GM12878 (cell line): ENCODE data around the gene KIRREL2. TPM values are rescaled to one million over a fixed set of nuclear protein-coding genes. Genes with fewer than 3 reads are reported as not detected.
A peak's percentile ranks its signal among the peaks of the same experiment; 100 is the strongest.

Experiments
- ATAC-seq: fragments of 200-7000 bp; cut with Tn5 transposase; 3 replicates; pipeline ENCODE4 v1.9.1; 2020; ENCODE audit warnings: mild to moderate bottlenecking, moderate library complexity
- BruUV-seq: library from RNA; stranded (reverse); fragments of 400-500 nt; replicated peaks from 2 replicates; lab custom pipeline; 2021; lab: Mats Ljungman, UMichigan
- CTCF ChIA-PET: fragments of 300-600 bp; sonication (Branson Sonifier 250); formaldehyde crosslinking; extraction: SDS; loops from one replicate; lab custom pipeline; 2021; ENCODE audit warnings: inconsistent platforms; lab: Yijun Ruan, JAX
- POLR2A ChIA-PET: fragments of 350-600 bp; formaldehyde crosslinking; extraction: SDS; loops from one replicate; lab custom pipeline; 2021; ENCODE audit warnings: inconsistent platforms; lab: Charles Lee
- RAD21 ChIA-PET: fragments of 300-600 bp; sonication (Branson Sonifier 250); formaldehyde crosslinking; loops from one replicate; lab custom pipeline; 2023; ENCODE audit warnings: antibody characterized with exemption; ENCODE audit not compliant: unreplicated experiment; lab: Charles Lee
- SMC1A ChIA-PET: fragments of 300-600 bp; sonication (Branson Sonifier 250); formaldehyde crosslinking; loops from one replicate; lab custom pipeline; 2023; ENCODE audit not compliant: unreplicated experiment, uncharacterized antibody; lab: Charles Lee
- DNase-seq: peaks from one replicate; pipeline ENCODE4 v3.0.0-alpha.2; 2011; ENCODE audit warnings: low read depth, low spot score
- FAIRE-seq: peaks from 3 replicates; lab custom pipeline; 2011; peaks lifted over from hg19 to GRCh38; lab: Jason Lieb, UNC
- H2AFZ ChIP-seq: 2 replicates; pipeline ENCODE4 v1.6.0; 2011; ENCODE audit warnings: low read depth, low read length, control low read depth; ENCODE audit not compliant: control insufficient read depth
- H3K27ac ChIP-seq: 2 replicates; pipeline ENCODE4 v1.5.1; 2011; ENCODE audit warnings: control low read depth; ENCODE audit not compliant: control insufficient read depth, insufficient read depth
- H3K27me3 ChIP-seq, 2 experiments: replicated peaks in 1 of 2; 2 replicates each; pipeline versions ENCODE4 v1.6.0 to v1.6.1; 2011; ENCODE audit warnings: low read length in 1 of 2; ENCODE audit not compliant: control insufficient read depth in 2 of 2, insufficient read depth in 2 of 2
- H3K36me3 ChIP-seq, 2 experiments: 2 replicates each; pipeline ENCODE4 v1.5.1; 2011; ENCODE audit warnings: low read length in 1 of 2; ENCODE audit not compliant: control insufficient read depth in 2 of 2, insufficient read depth in 2 of 2
- H3K4me1 ChIP-seq: 2 replicates; pipeline ENCODE4 v1.6.1; 2011; ENCODE audit warnings: mild to moderate bottlenecking, low read length, moderate library complexity, mixed read lengths; ENCODE audit not compliant: control insufficient read depth, insufficient read depth
- H3K4me2 ChIP-seq: 2 replicates; pipeline ENCODE4 v1.6.0; 2011; ENCODE audit warnings: control low read depth; ENCODE audit not compliant: control insufficient read depth, insufficient read depth
- H3K4me3 ChIP-seq: fragments of 200-600 bp; sonication (generic); 2 replicates; pipeline ENCODE4 v1.5.1; 2016
- H3K79me2 ChIP-seq: 2 replicates; pipeline ENCODE4 v1.6.0; 2011; ENCODE audit warnings: low read length; ENCODE audit not compliant: control insufficient read depth, insufficient read depth
- H3K9ac ChIP-seq: 2 replicates; pipeline ENCODE4 v1.8.0; 2011; ENCODE audit warnings: low read length, control low read depth, mixed read lengths; ENCODE audit not compliant: control insufficient read depth, insufficient read depth
- H3K9me3 ChIP-seq: replicated peaks from 3 replicates; pipeline ENCODE4 v1.5.1; 2011; ENCODE audit warnings: mild to moderate bottlenecking, low read length; ENCODE audit not compliant: control insufficient read depth, insufficient read depth
- H4K20me1 ChIP-seq: 2 replicates; pipeline ENCODE4 v1.6.0; 2011; ENCODE audit not compliant: control insufficient read depth, insufficient read depth
- CHD1 ChIP-seq: IDR thresholded peaks from 2 replicates; pipeline ENCODE4 v1.6.1; 2012; ENCODE audit warnings: low read depth, low read length, improper control_type of control experiment
- PAX8 ChIP-seq: fragments of 450-650 bp; IDR thresholded peaks from 2 replicates; pipeline ENCODE4 v1.6.1; 2017; ENCODE audit warnings: mild to moderate bottlenecking, moderate library complexity
- RELA ChIP-seq: fragments of 450-650 bp; IDR thresholded peaks from 2 replicates; pipeline ENCODE4 v1.8.0; 2014; ENCODE audit warnings: borderline replicate concordance; ENCODE audit not compliant: partially characterized antibody
- YBX1 ChIP-seq: fragments of 450-650 bp; IDR thresholded peaks from 2 replicates; pipeline ENCODE4 v1.6.1; 2016; ENCODE audit warnings: antibody characterized with exemption
- WGBS: methylation state at CpG from one replicate; pipeline ENCODE4 v1.1.6; 2016; ENCODE audit warnings: low lambda C conversion rate; ENCODE audit not compliant: insufficient replicate concordance, insufficient coverage; ENCODE audit errors: missing lambda C conversion rate; 5-methylcytosine and 5-hydroxymethylcytosine counted together
- in situ Hi-C: fragments of 300-500 bp; cut with MboI; formaldehyde crosslinking; loops from 9 replicates; pipeline ENCODE4 v1.14.3; 2018; ENCODE audit warnings: mixed read lengths
- intact Hi-C: fragments of 100-400 bp; cut with micrococcal nuclease; formaldehyde crosslinking; loops from one replicate; pipeline ENCODE4 v1.14.2; 2022; ENCODE audit not compliant: unreplicated experiment
- polyA plus RNA-seq, 11 experiments: library from polyadenylated mRNA; depleted of rRNA in 4 of 11; unstranded in 6 of 11; stranded (reverse) in 5 of 11; fragments of >200 nt; fragmentation: Nextera tagmentation in 4 of 11; fragmentation: Illumina TruSeq in 1 of 11; extraction: Ambion mirVana in 4 of 11; extraction: Trizol in 1 of 11; gene quantifications; 1 replicate in 1 of 11; 2 replicates in 10 of 11; pipeline versions ENCODE4 v1.2.1 to v1.2.3, GENCODE V29; 2011 to 2016; ENCODE audit warnings: inconsistent platforms in 2 of 11, missing spikeins in 2 of 11, low read depth in 1 of 11
- total RNA-seq, 4 experiments: library from RNA; depleted of rRNA in 3 of 4; stranded (reverse); fragments of >200 nt in 3 of 4; fragmentation: Illumina TruSeq in 1 of 4; extraction: Trizol in 1 of 4; gene quantifications; 2 replicates each; pipeline versions ENCODE4 v1.2.1 to v1.2.3, GENCODE V29; 2013 to 2021
- TF ChIP-seq, protein P1 (sequence below): fragments of 450-650 bp; IDR thresholded peaks from 2 replicates; pipeline ENCODE4 v1.6.1; 2017; ENCODE audit warnings: mild to moderate bottlenecking, moderate library complexity
- TF ChIP-seq, protein P2 (sequence below): fragments of 450-650 bp; IDR thresholded peaks from 2 replicates; pipeline ENCODE4 v1.6.1; 2016; ENCODE audit warnings: mild to moderate bottlenecking

KIRREL2 gene
- total and polyA plus RNA-seq, 10 of the 15 experiments (the other 5 are each of a cell fraction or from before 2014, with no cell fraction given): 0.03 to 0.06 TPM; not detected in 8

DNA sequence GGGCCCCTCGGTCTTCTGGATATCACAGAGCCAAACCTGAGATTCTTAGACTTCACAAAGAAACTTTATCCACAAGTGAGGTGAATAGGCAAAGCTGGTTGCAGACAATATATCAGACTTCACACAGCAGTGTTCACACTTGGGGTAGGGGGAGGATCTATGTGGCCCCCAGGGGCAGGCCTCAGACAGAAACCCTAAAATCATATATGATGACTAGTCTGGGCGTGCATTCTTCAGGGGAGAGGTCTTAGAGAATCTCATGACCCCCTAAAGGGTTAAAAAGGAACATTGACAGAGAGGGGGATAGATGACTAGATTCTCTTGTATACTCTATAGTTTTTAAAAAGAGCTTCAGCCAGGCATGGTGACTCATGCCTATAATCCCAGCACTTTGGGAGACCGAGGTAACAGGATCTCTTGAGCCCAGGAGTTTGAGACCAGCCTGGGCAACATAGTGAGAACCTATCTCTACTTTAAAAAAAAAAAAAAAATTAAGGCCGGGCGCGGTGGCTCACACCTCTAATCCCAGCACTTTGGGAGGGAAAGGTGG, 48.5 kb downstream of the KIRREL2 start (continued):
- no peak for TF ChIP-seq RELA
- TF ChIP-seq YBX1: no peak
- no peak for TF ChIP-seq CHD1

DNA sequence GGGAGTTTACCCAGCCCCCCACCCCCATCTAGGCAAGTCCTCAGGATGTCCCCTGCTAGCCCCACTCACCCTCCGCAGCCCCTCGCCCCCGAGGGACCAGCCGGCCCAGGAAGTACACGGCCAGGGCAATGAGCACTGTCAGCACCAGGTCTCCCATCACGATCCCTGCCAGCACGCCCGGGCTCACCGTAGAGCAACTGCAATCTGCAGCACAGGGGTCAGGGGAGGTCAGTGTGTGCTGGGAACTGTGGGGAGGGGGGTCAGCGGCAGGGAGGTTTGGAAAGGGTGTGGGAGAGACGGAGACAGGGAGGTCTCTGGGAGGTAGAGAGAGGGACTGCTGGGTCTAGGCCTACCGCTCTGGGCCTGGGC, 50.6 kb downstream of the KIRREL2 start:
- Histone ChIP-seq H3K9ac (no peak overlapping the region), H3K9me3 (no peaks in the 10 kb centered on the region), H3K4me1 (peaks cover 53% of the 10 kb centered on the region), H3K4me3 (no peak overlapping the region), H3K79me2 (peaks cover 3% of the 10 kb centered on the region), H3K4me2 (no peak overlapping the region), H4K20me1 (no peaks in the 10 kb centered on the region), H2AFZ (no peak overlapping the region), H3K27me3 (no peaks in the 10 kb centered on the region), H3K27ac (no peak overlapping the region), H3K36me3 (no peaks in the 10 kb centered on the region)
- no peak for FAIRE-seq
- ChIA-PET CTCF (no interaction called here), RAD21 (interaction anchor here (4.9 kb wide), 1 partner anchor 23 kb away, joined by 37 read pairs; no protein-coding TSS in a partner anchor), POLR2A (no interaction called here), SMC1A (no interaction called here)
- WGBS: 68% methylated on average over 12 of the region's 12 CpGs
- no TSS peak for BruUV-seq
- TF ChIP-seq, protein P1, sequence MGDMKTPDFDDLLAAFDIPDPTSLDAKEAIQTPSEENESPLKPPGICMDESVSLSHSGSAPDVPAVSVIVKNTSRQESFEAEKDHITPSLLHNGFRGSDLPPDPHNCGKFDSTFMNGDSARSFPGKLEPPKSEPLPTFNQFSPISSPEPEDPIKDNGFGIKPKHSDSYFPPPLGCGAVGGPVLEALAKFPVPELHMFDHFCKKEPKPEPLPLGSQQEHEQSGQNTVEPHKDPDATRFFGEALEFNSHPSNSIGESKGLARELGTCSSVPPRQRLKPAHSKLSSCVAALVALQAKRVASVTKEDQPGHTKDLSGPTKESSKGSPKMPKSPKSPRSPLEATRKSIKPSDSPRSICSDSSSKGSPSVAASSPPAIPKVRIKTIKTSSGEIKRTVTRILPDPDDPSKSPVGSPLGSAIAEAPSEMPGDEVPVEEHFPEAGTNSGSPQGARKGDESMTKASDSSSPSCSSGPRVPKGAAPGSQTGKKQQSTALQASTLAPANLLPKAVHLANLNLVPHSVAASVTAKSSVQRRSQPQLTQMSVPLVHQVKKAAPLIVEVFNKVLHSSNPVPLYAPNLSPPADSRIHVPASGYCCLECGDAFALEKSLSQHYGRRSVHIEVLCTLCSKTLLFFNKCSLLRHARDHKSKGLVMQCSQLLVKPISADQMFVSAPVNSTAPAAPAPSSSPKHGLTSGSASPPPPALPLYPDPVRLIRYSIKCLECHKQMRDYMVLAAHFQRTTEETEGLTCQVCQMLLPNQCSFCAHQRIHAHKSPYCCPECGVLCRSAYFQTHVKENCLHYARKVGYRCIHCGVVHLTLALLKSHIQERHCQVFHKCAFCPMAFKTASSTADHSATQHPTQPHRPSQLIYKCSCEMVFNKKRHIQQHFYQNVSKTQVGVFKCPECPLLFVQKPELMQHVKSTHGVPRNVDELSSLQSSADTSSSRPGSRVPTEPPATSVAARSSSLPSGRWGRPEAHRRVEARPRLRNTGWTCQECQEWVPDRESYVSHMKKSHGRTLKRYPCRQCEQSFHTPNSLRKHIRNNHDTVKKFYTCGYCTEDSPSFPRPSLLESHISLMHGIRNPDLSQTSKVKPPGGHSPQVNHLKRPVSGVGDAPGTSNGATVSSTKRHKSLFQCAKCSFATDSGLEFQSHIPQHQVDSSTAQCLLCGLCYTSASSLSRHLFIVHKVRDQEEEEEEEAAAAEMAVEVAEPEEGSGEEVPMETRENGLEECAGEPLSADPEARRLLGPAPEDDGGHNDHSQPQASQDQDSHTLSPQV: no peak
- TF ChIP-seq, protein P2, sequence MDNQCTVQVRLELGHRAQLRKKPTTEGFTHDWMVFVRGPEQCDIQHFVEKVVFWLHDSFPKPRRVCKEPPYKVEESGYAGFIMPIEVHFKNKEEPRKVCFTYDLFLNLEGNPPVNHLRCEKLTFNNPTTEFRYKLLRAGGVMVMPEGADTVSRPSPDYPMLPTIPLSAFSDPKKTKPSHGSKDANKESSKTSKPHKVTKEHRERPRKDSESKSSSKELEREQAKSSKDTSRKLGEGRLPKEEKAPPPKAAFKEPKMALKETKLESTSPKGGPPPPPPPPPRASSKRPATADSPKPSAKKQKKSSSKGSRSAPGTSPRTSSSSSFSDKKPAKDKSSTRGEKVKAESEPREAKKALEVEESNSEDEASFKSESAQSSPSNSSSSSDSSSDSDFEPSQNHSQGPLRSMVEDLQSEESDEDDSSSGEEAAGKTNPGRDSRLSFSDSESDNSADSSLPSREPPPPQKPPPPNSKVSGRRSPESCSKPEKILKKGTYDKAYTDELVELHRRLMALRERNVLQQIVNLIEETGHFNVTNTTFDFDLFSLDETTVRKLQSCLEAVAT: peak; percentile 33; the same call in 1 of the 2 replicates
- no peak for TF ChIP-seq PAX8
- ATAC-seq: no peak
- intact Hi-C loops (no loop called here), in situ Hi-C loops (loop anchor here (10.0 kb wide), 1 partner anchor 573 kb away; no protein-coding TSS in a partner anchor)
- no peak for DNase-seq
